GM19372 (cell line): ENCODE results near the gene SNX30.
"Not testable (repeated sequence)": the region's sequence is repeated elsewhere in the genome, so short reads cannot be mapped to it uniquely, and the experiment has no call there.

Source experiments
- ATAC-seq: cut with Tn5 transposase; IDR thresholded peaks from one replicate; pipeline ENCODE4 v1.9.1; 2021; ENCODE audit warnings: mild to moderate bottlenecking, low read depth, moderate library complexity; ENCODE audit not compliant: unreplicated experiment

Gene SNX30

GRCh38 chr9:112750016-112750763 is at the start of gene SNX30:
Gene SNX30 (plus strand): TSS chr9:112750760. CDS start chr9:112751002, 242 bp downstream.
- peak; percentile 82 for ATAC-seq

- no peak for ATAC-seq
Measured at GRCh38 chr9:112703304-112703703, 47.3 kb upstream of the SNX30 start.

GRCh38 chr9:112705768-112706427 is 44.7 kb upstream of the SNX30 start:
- ATAC-seq: no peak

- ATAC-seq: no peak
Measured at GRCh38 chr9:112711050-112711689, 39.4 kb upstream of the SNX30 start.

GRCh38 chr9:112712678-112713077 is 37.9 kb upstream of the SNX30 start:
- no peak for ATAC-seq

- ATAC-seq: peak; percentile 96
Measured at GRCh38 chr9:112717661-112718331, 32.8 kb upstream of the SNX30 start, which contains the start of gene INIP. Gene INIP (minus strand): TSS chr9:112718117. CDS start chr9:112716485, 1,632 bp downstream.

- no peak for ATAC-seq
Measured at GRCh38 chr9:112719241-112719691, 31.3 kb upstream of the SNX30 start.

- ATAC-seq: no peak
Measured at GRCh38 chr9:112719696-112720095, 30.9 kb upstream of the SNX30 start.

- no peak for ATAC-seq
Measured at GRCh38 chr9:112720113-112720780, 30.3 kb upstream of the SNX30 start.

GRCh38 chr9:112722749-112723148 is 27.8 kb upstream of the SNX30 start:
- not testable (repeated sequence) for ATAC-seq

- ATAC-seq: no peak
Measured at GRCh38 chr9:112725961-112726360, 24.6 kb upstream of the SNX30 start.

GRCh38 chr9:112726428-112726827 is 24.1 kb upstream of the SNX30 start:
- no peak for ATAC-seq

- ATAC-seq: no peak
Measured at GRCh38 chr9:112728401-112728800, 22.2 kb upstream of the SNX30 start.

GRCh38 chr9:112731971-112732370 is 18.6 kb upstream of the SNX30 start:
- ATAC-seq: no peak

GRCh38 chr9:112734892-112735291 is 15.7 kb upstream of the SNX30 start:
- ATAC-seq: no peak

GRCh38 chr9:112743216-112743836 is 7.2 kb upstream of the SNX30 start:
- ATAC-seq: no peak

GRCh38 chr9:112744177-112744576 is 6.4 kb upstream of the SNX30 start:
- no peak for ATAC-seq

- ATAC-seq: no peak
Measured at GRCh38 chr9:112747094-112747493, 3.5 kb upstream of the SNX30 start.

GRCh38 chr9:112750764-112751055 is 150 bp downstream of the SNX30 start:
- ATAC-seq: no peak
